Measurements from ENCODE around the gene WASHC4.
A peak's percentile ranks its signal among the peaks of the same experiment; 100 is the strongest.

Gene WASHC4

DNA sequence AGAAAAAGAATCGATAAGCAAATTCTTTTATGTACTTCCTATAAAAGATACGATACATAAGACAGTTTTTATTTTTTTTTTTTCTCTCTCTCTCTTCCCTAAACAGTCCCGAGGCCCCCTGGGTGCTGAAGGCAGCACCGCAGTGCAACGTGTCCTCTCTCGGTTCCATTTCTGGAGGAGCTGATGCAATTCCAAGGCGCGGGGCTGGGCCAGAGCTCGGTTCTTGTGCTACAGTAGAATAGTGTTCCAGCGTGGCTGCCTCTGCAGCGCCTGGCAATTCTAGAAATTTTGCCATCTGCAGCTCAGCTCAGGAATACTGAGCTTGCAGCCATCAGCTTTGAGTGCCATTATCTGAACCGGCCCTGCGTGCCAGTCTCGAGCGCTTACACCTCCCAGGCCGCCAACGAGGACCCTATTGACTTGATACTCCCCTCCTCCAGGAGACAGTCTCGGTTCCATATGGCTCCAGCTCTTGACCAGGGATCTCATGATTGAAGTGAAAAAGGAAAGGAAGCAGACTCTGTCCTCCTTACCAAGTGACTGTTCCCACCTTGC, 23.9 kb upstream of the WASHC4 start:
- TF ChIP-seq, protein P1, sequence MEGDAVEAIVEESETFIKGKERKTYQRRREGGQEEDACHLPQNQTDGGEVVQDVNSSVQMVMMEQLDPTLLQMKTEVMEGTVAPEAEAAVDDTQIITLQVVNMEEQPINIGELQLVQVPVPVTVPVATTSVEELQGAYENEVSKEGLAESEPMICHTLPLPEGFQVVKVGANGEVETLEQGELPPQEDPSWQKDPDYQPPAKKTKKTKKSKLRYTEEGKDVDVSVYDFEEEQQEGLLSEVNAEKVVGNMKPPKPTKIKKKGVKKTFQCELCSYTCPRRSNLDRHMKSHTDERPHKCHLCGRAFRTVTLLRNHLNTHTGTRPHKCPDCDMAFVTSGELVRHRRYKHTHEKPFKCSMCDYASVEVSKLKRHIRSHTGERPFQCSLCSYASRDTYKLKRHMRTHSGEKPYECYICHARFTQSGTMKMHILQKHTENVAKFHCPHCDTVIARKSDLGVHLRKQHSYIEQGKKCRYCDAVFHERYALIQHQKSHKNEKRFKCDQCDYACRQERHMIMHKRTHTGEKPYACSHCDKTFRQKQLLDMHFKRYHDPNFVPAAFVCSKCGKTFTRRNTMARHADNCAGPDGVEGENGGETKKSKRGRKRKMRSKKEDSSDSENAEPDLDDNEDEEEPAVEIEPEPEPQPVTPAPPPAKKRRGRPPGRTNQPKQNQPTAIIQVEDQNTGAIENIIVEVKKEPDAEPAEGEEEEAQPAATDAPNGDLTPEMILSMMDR (IDR thresholded peaks at IDR 0.05): no peak
- DNase-seq (ENCODE audit: low spot score): peak; percentile 84
- Histone ChIP-seq H3K27ac (peak overlapping the region; percentile 55 to 85), H3K4me3 (peak overlapping the region; percentile 87)

GRCh38 chr12:105084251-105085250, 23.0 kb upstream of the WASHC4 start, which contains the start of gene ALDH1L2:
Gene ALDH1L2 (minus strand): TSS chr12:105084458. CDS start chr12:105084436, 22 bp downstream.
- TF ChIP-seq, protein P1 (IDR thresholded peaks at IDR 0.05): no peak
- peak within 1 kb of the TSS; percentile 87 for H3K4me3 ChIP-seq
- peak within 1 kb of the TSS; percentile 55 to 85 for H3K27ac ChIP-seq
- DNase-seq (ENCODE audit: low spot score): peak; percentile 90

DNA sequence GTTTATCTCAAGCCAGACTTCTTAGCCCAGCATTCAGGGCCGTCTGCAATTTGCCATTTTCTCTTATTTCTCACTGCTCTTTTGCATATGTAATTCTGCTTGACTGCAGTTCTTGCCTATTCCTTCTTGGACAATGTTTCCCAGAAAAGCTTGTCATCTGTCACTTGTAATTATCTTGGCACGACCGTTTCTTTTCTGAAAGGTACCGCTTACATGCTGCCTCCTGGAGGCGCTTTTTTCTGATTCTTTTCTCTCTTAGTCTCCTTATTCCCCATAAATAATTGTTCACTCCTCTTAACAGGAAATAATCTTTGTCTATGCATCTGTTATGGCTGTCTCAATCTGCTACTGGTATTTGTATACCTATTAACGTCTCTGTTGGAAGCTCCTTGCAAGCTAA, 22.0 kb upstream of the WASHC4 start:
- no peak overlapping the region for H3K27ac ChIP-seq
- no peak overlapping the region for H3K4me3 ChIP-seq
- TF ChIP-seq, protein P1 (IDR thresholded peaks at IDR 0.05): no peak
- DNase-seq (ENCODE audit: low spot score): no peak

- no peak overlapping the region for H3K4me3 ChIP-seq
- H3K27ac ChIP-seq: no peak overlapping the region
- TF ChIP-seq, protein P1 (IDR thresholded peaks at IDR 0.05): no peak
- DNase-seq (ENCODE audit: low spot score): no peak
Observed at GRCh38 chr12:105089817-105090216, 17.7 kb upstream of the WASHC4 start.

DNA sequence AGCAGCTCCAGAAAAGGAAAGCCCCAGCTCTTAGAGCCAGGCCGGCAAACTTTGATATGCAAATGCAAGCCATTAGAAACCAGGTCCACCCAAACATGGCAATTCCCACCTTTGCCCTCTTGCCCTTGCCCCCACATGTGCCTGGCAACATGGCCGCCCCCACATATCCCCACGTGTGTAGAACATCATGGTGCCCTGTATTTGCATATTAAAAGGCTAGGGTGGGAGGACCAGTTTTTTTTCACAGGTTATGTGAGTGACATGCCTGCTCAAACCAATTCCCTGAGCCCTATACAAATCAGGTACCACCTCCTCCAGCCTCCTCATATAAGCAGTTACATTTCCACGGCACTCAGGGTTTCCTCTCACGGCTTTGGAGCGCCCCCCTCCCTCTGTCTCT, 17.2 kb upstream of the WASHC4 start:
- no peak overlapping the region for H3K27ac ChIP-seq
- H3K4me3 ChIP-seq: no peak overlapping the region
- TF ChIP-seq, protein P1 (IDR thresholded peaks at IDR 0.05): no peak
- no peak for DNase-seq (ENCODE audit: low spot score)

DNA sequence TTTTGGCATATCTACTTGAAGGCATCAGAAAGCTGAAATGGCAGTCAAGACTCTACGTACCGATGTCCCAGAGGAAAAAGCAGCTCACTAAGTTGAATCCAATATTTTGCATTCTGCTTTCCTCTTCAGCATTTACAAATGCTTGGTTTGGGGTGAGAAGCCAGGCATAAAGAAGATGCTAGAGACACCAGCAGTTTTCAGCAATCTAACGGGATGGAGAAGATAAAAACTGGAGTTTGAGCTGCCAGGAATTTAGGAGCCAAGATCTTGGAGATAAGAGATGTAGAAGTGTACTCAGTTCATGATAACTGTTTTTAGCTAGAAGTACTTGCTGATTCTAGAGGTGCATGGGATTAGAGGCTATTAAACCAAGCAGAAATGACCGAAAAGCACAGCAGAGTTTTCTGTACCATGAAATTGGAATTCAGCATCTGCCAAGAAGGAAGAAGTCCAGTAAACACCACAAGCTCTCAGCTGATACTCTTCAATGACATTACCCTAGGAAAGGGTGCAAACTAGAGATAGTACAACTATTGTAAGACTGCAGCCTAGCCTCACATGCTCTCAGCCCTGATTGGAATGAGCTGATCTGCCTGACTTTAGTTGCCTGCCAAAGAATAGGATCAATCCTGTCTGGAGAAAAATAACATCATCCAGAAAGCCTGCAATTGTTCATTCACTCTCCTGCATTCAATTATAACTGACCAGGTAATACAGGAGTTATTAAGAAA, 15.9 kb upstream of the WASHC4 start:
- TF ChIP-seq, protein P1 (IDR thresholded peaks at IDR 0.05): no peak
- Histone ChIP-seq H3K27ac (no peak overlapping the region), H3K4me3 (no peak overlapping the region)
- DNase-seq (ENCODE audit: low spot score): no peak
